SK-N-SH (cell line): ENCODE results near the gene TOM1L1. TPM values are rescaled to one million over a fixed set of nuclear protein-coding genes. Genes with fewer than 3 reads are reported as not detected.

ENCODE experiments used
- CTCF ChIA-PET: fragments of 300-600, 350-600 bp; formaldehyde crosslinking; extraction: SDS; loops from one replicate; lab custom pipeline; 2021; lab: Yijun Ruan, JAX
- POLR2A ChIA-PET: fragments of 350-600 bp; sonication (Branson Sonifier 250); formaldehyde crosslinking; extraction: SDS; loops from one replicate; lab custom pipeline; 2020; ENCODE audit warnings: antibody characterized with exemption, inconsistent platforms; lab: Yijun Ruan, JAX
- DNase-seq: peaks from one replicate; pipeline ENCODE4 v3.0.0; 2012
- H2AFZ ChIP-seq: fragments of 200-600 bp; sonication (generic); 2 replicates; pipeline ENCODE4 v1.8.1; 2016; ENCODE audit warnings: antibody characterized with exemption, mild to moderate bottlenecking, low read depth
- H3F3A ChIP-seq: fragments of 200-600 bp; sonication (generic); replicated peaks from 2 replicates; pipeline ENCODE3; 2016; ENCODE audit warnings: antibody characterized with exemption, mild to moderate bottlenecking; ENCODE audit not compliant: insufficient read depth
- H3K27ac ChIP-seq, 2 experiments: fragments of 200-500 bp in 1 of 2; fragments of 200-600 bp in 1 of 2; sonication (Bioruptor generic) in 1 of 2; sonication (generic), shearing (Covaris generic) in 1 of 2; 2 replicates each; pipeline versions ENCODE4 v1.5.1 to v1.6.1; 2014 to 2016; ENCODE audit warnings: low read depth in 2 of 2, inconsistent platforms in 1 of 2, low read length in 1 of 2, mild to moderate bottlenecking in 1 of 2, mixed read lengths in 1 of 2
- H3K27me3 ChIP-seq: fragments of 200-600 bp; sonication (generic), shearing (Covaris generic); 2 replicates; pipeline ENCODE4 v1.6.1; 2016; ENCODE audit warnings: mixed run types; ENCODE audit not compliant: insufficient read depth
- H3K36me3 ChIP-seq, 2 experiments: fragments of 200-500 bp in 1 of 2; fragments of 200-600 bp in 1 of 2; sonication (Bioruptor generic) in 1 of 2; sonication (generic) in 1 of 2; replicated peaks in 1 of 2; 2 replicates each; pipeline versions ENCODE3 to v1.5.1; 2014 to 2016; ENCODE audit warnings: low read length in 1 of 2, mild to moderate bottlenecking in 1 of 2; ENCODE audit not compliant: insufficient read depth in 2 of 2, control insufficient read depth in 1 of 2
- H3K4me1 ChIP-seq, 2 experiments: fragments of 200-500 bp in 1 of 2; fragments of 200-600 bp in 1 of 2; sonication (Bioruptor generic) in 1 of 2; sonication (generic), shearing (Covaris generic) in 1 of 2; 2 replicates each; pipeline versions ENCODE4 v1.5.1 to v1.6.1; 2014 to 2016; ENCODE audit warnings: low read depth in 1 of 2, low read length in 1 of 2, mixed run types in 1 of 2; ENCODE audit not compliant: insufficient read depth in 2 of 2, control insufficient read depth in 1 of 2
- H3K4me2 ChIP-seq: fragments of 200-600 bp; sonication (generic), shearing (Covaris generic); 2 replicates; pipeline ENCODE4 v1.6.1; 2017; ENCODE audit warnings: mixed run types
- H3K4me3 ChIP-seq, 2 experiments: fragments of 200-500 bp in 1 of 2; fragments of 200-600 bp in 1 of 2; sonication (Bioruptor generic) in 1 of 2; sonication (generic), shearing (Covaris generic) in 1 of 2; 2 replicates each; pipeline versions ENCODE4 v1.5.1 to v1.8.1; 2014 to 2016; ENCODE audit warnings: low read depth in 2 of 2, inconsistent platforms in 1 of 2, low read length in 1 of 2, mild to moderate bottlenecking in 1 of 2, mixed read lengths in 1 of 2, moderate library complexity in 1 of 2
- H3K79me2 ChIP-seq: fragments of 200-600 bp; sonication (generic); 2 replicates; pipeline ENCODE4 v1.8.1; 2017; ENCODE audit warnings: mild to moderate bottlenecking; ENCODE audit not compliant: insufficient read depth
- H3K9ac ChIP-seq: fragments of 200-600 bp; sonication (generic); 2 replicates; pipeline ENCODE4 v1.6.1; 2017; ENCODE audit warnings: mixed run types
- H3K9me2 ChIP-seq: fragments of 200-600 bp; sonication (generic); 2 replicates; pipeline ENCODE4 v1.6.1; 2017; ENCODE audit warnings: mixed run types
- H3K9me3 ChIP-seq: fragments of 200-600 bp; sonication (generic); 2 replicates; pipeline ENCODE4 v1.6.1; 2017; ENCODE audit warnings: mixed run types, mild to moderate bottlenecking, moderate library complexity
- H4K20me1 ChIP-seq: fragments of 200-600 bp; sonication (generic); 2 replicates; pipeline ENCODE4 v1.6.1; 2017; ENCODE audit warnings: mild to moderate bottlenecking, mixed run types; ENCODE audit not compliant: insufficient read depth
- CHD2 ChIP-seq: fragments of 150-350 bp; IDR thresholded peaks from 2 replicates; pipeline ENCODE4 v1.6.1; 2018; ENCODE audit warnings: low read length; ENCODE audit not compliant: partially characterized antibody
- ELF1 ChIP-seq: IDR thresholded peaks from 2 replicates; pipeline ENCODE4 v1.4.0; 2012
- FOSL2 ChIP-seq: IDR thresholded peaks from 2 replicates; pipeline ENCODE4 v1.4.0; 2012; ENCODE audit warnings: low read depth, mild to moderate bottlenecking, moderate library complexity, borderline replicate concordance
- FOXJ3 ChIP-seq: sonication (generic); formaldehyde crosslinking; IDR thresholded peaks from 2 replicates; pipeline ENCODE4 v1.5.1; 2020; ENCODE audit warnings: mild to moderate bottlenecking, missing genetic modification reagents
- MEF2A ChIP-seq: IDR thresholded peaks from 2 replicates; pipeline ENCODE4 v1.4.0; 2012; ENCODE audit warnings: low read depth, borderline replicate concordance
- NFIC ChIP-seq: IDR thresholded peaks from 2 replicates; pipeline ENCODE4 v1.4.0; 2012; ENCODE audit warnings: borderline replicate concordance
- RFX5 ChIP-seq: IDR thresholded peaks from 2 replicates; pipeline ENCODE4 v1.6.1; 2012; ENCODE audit warnings: mild to moderate bottlenecking, improper control_type of control experiment, low read length
- SMC3 ChIP-seq: IDR thresholded peaks from 2 replicates; pipeline ENCODE4 v1.6.1; 2012; ENCODE audit warnings: low read depth, low read length, improper control_type of control experiment
- TAF1 ChIP-seq: IDR thresholded peaks from 2 replicates; pipeline ENCODE4 v1.6.1; 2012; ENCODE audit warnings: low read depth, mild to moderate bottlenecking, low read length, moderate library complexity, borderline replicate concordance
- TEAD4 ChIP-seq: IDR thresholded peaks from 2 replicates; pipeline ENCODE4 v1.4.0; 2012; ENCODE audit warnings: mild to moderate bottlenecking, borderline replicate concordance; ENCODE audit not compliant: insufficient read depth
- USF2 ChIP-seq: fragments of 150-350 bp; IDR thresholded peaks from 2 replicates; pipeline ENCODE4 v1.6.1; 2017; ENCODE audit warnings: antibody characterized with exemption, low read length, low read depth, borderline replicate concordance
- ZBTB33 ChIP-seq: IDR thresholded peaks from 2 replicates; pipeline ENCODE4 v1.4.0; 2012; ENCODE audit warnings: low read depth, borderline replicate concordance
- WGBS: methylation state at CpG from one replicate; pipeline ENCODE4 v1.1.6; 2017; ENCODE audit warnings: low lambda C conversion rate; 5-methylcytosine and 5-hydroxymethylcytosine counted together
- polyA plus RNA-seq, 3 experiments: library from polyadenylated mRNA; depleted of rRNA; stranded (reverse); fragments of >200 nt; gene quantifications; 2 replicates each; pipeline ENCODE4 v1.2.3, GENCODE V29; 2012
- TF ChIP-seq, protein P1 (sequence below): fragments of 150-350 bp; IDR thresholded peaks from 2 replicates; pipeline ENCODE4 v1.6.1; 2016; ENCODE audit warnings: mild to moderate bottlenecking, low read depth, low read length
- TF ChIP-seq, protein P2 (sequence below): IDR thresholded peaks from 2 replicates; pipeline ENCODE4; 2012

The TOM1L1 gene
- polyA plus RNA-seq, 1 of the 3 experiments (the other 2 are of a cell fraction) = 46.5 TPM

GRCh38 chr17:54991567-54991966, 90.9 kb downstream of the TOM1L1 start:
- Histone ChIP-seq H3K9ac (no peak overlapping the region), H3K27me3 (no peaks in the 10 kb centered on the region), H2AFZ (no peak overlapping the region; the same call in 1 of the 2 replicates), H3K27ac (no peak overlapping the region), H3K9me3 (no peaks in the 10 kb centered on the region), H3F3A (no peaks in the 10 kb centered on the region), H4K20me1 (no peaks in the 10 kb centered on the region), H3K4me1 (no peaks in the 10 kb centered on the region; a peak in 1 of 4 replicates), H3K4me2 (no peak overlapping the region), H3K4me3 (no peak overlapping the region), H3K36me3 (peaks cover 0 to 30% of the 10 kb centered on the region in 2 experiments), H3K9me2 (no peaks in the 10 kb centered on the region), H3K79me2 (no peaks in the 10 kb centered on the region)
- POLR2A ChIA-PET = no interaction called here
- no peak for DNase-seq
- TF ChIP-seq SMC3 = no peak
- TF ChIP-seq ELF1 = no peak
- no peak for TF ChIP-seq CHD2
- no peak for TF ChIP-seq TEAD4
- no peak for TF ChIP-seq RFX5
- TF ChIP-seq ZBTB33 = no peak
- TF ChIP-seq, protein P1, sequence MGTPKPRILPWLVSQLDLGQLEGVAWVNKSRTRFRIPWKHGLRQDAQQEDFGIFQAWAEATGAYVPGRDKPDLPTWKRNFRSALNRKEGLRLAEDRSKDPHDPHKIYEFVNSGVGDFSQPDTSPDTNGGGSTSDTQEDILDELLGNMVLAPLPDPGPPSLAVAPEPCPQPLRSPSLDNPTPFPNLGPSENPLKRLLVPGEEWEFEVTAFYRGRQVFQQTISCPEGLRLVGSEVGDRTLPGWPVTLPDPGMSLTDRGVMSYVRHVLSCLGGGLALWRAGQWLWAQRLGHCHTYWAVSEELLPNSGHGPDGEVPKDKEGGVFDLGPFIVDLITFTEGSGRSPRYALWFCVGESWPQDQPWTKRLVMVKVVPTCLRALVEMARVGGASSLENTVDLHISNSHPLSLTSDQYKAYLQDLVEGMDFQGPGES = no peak
- TF ChIP-seq FOXJ3 (CRISPR knock-in tag) = no peak
- TF ChIP-seq TAF1 = no peak
- TF ChIP-seq, protein P2, sequence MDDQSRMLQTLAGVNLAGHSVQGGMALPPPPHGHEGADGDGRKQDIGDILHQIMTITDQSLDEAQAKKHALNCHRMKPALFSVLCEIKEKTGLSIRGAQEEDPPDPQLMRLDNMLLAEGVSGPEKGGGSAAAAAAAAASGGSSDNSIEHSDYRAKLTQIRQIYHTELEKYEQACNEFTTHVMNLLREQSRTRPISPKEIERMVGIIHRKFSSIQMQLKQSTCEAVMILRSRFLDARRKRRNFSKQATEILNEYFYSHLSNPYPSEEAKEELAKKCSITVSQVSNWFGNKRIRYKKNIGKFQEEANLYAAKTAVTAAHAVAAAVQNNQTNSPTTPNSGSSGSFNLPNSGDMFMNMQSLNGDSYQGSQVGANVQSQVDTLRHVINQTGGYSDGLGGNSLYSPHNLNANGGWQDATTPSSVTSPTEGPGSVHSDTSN = no peak
- no peak for TF ChIP-seq FOSL2
- no peak for TF ChIP-seq NFIC
- TF ChIP-seq MEF2A = no peak
- no peak for TF ChIP-seq USF2
- WGBS = 98% methylated on average over 1 of the region's 1 CpG
- CTCF ChIA-PET = interaction anchor here (0.6 to 6.1 kb wide), 19 partner anchors 11 to 779 kb away, joined by 3 to 90 read pairs (median 6); no protein-coding TSS in a partner anchor
